HG03457 (cell line): ENCODE measurements around the gene ABRACL.

Experiments
- ATAC-seq: cut with Tn5 transposase; IDR thresholded peaks from one replicate; pipeline ENCODE4 v1.9.1; 2021; ENCODE audit warnings: moderate number of reproducible peaks; ENCODE audit not compliant: unreplicated experiment

Gene ABRACL

DNA sequence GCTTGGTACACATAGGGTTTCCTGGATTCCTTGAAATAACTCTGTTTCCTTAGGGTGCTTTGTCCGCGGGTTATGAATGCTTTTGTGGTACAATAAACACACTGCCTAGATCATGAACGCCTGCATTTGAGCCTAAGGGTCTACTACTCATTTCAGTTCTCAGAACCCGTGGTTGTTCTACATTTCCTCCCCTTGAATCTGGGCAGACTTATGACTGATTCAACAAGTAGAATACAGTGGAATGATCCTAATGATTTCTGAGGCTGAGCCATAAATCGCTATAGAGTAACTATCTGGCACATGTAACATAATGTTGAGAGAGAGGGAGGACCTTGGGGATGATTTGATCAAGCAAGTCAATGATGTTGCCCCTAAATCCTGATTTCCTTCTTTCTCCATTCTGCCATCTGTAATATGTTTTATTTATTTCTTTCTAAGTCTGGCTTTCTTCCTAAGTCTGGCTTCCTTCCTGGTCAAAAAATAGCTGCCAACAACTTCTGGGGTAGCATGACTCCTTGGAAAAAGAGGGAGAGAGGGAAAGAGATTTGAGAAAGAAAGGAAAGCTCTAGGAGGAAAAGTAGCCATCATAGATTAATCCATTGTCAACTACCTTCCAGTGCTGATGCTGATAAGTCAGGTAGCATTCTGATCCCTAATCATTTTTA lies 23.0 kb downstream of the ABRACL start:
- no peak for ATAC-seq

DNA sequence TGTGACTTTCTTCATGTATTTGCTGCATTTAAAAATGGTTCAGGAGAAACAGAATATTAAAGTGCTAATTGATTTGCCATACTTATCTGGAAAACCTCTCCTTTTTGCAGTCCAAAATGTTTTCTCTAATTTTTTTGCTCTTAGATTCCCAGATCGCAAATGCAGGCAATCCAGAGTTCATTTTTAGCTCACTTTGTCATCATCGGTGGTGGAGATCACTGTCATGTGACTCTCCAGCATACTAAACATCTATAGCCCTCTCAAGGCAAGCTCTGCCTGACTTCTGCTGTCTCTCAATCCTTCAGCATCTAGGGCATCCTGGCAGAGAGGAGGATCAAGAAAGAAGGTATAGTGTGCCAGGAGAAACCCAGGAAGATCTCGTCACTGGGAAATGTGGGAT lies 24.8 kb downstream of the ABRACL start:
- ATAC-seq = no peak

DNA sequence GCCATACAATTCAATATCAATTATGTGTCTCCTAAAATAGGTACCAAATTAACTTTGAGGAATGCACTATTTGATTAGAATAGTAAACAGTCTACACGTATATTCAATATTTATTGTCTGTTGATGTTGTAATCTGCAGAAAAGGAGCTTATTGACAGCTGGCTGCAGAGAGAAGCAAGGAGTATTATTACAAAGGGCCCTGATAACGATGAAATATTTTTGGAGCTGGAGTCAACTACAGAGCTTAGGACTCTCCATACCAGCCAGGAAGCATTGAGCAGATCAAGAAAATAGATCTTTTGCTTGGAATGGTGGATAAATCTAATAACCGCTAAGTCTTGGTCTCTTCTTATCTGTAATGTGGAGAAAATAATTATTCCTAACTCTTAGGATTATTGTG lies 25.5 kb downstream of the ABRACL start:
- ATAC-seq = no peak

DNA sequence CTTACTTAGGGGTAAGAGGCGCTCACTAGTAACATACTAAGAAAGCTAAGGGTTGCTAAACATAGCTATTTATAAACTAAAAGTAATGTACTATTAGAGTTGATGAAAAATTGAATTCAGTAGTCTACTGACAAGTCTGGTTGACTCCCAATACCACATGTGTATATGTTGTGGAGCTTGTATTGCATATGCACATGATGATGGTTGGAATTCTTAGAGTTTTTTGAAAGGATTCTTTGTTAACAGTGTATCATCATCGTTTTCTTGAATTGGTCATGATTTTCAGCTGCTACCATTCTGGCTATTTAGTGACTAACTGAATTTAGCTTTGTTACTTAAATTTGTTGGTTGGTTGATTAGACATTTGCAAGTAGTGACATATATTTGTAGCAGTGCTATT lies 27.2 kb downstream of the ABRACL start:
- ATAC-seq = no peak

DNA sequence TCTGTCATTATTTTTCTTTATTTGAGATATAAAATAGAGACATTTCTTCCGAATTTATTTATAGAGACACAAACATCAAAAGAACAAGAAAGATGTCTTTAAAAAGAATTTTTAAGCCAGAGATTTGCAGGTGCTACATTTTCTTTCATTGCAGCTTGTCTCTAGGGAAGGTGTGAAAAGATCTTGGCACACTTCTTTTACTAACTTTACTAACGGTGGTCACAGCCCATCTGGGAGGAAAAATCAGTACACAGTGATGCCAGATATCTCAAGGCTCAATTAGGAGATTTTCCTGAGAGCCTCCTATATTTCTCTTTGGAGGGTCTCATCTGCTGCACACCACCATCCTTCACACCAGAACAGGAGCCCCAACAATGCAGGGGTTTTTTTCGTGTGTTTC lies 29.5 kb downstream of the ABRACL start:
- ATAC-seq = no peak

DNA sequence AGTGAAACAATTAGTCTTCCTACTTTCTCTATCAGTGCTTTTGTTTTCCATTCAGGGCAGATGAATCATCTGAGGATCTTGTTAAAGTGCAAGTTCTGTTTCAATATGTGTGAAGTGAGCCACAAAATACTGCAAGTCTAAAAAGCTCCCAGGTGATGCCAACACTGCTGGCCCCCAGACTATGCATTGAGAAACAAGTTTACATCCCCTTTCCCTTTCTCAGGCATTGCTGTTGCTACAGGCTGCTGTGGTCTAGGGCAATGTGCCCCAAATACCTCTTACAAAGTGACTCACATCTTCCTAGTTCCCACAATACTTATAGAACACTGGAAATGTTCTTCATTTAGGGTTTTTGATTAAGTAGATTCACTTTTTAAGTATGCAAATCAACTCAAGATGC lies 31.8 kb downstream of the ABRACL start:
- no peak for ATAC-seq

DNA sequence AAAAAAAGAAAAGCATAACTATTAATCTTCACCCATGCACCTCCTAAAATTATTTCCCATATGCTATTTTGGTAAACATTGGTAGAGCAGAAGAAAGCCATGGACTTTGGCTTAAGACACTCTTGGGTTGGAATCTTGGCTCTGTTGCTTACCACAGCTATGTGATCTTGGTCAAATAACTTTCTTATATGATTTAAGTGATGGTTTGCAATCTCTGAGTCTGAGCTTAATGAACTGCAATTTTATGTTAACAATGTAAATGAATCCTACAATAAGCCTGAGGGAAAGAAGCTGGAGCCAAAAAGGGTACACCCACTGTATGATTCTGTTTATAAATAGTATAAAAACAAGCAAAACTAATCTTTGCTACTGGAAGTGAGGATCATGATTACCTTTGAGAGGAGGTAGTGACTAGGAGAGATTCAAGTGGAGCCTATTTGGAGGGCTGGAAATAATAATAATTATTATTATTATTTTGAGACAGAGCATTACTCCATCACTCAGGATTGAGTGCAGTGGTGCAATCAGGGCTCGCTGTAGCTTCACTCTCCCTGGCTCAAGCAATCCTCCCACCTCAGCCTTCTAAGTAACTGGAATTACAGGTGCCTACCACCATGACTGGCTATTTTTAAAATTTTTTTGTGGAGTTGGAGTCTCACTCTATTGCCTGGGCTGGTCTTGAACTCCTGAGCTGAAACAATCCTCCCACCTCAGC lies 34.5 kb downstream of the ABRACL start:
- no peak for ATAC-seq

DNA sequence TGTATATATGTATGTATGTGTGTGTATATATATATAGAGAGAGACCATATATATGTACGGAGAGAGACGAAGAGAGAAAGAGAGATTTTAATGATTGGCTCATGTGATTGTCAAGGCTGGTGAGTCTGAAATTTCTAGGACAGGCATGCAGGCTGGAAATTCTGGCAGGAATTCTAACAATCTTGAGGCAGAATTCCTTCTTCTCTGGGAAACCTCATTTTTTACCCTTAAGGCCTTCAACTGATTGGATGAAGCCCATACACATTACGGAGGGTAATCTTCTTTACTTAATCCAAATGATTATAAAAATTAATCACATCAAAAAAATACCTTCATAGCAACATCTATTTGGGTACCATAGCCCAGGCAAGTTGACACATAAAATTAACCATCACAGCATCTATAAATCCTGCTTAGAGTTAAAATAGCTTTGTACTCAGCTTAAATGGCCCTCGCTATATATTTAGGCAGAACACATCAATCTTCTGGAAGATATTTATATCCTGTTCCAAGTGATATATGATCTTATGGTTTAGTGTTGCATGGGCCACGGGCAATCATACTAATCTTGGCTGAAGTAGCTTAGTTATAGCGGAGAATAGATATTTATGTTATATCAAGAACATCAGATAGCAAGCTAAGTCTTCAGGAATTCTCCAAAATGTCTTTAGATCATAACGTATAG lies 36.6 kb downstream of the ABRACL start:
- no peak for ATAC-seq

DNA sequence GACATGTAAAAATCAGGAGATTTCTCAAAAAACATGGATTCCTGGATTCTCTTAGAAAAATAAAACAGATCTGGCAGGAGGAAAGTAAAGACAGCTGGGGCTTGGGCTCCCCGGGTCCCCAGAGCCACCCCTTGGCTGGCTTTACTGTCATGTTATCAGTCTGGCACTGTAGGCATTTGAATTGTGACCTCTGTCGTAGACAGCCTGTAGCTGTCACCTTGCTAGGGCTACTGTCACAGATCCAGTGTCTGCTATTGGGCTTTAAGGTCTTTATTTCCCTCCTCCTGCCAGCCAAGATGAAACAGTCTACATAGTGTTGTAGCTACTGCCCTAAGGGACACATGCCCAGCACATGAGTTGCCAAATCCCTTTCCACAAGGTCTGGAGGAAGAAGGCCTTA lies 37.5 kb downstream of the ABRACL start:
- no peak for ATAC-seq

DNA sequence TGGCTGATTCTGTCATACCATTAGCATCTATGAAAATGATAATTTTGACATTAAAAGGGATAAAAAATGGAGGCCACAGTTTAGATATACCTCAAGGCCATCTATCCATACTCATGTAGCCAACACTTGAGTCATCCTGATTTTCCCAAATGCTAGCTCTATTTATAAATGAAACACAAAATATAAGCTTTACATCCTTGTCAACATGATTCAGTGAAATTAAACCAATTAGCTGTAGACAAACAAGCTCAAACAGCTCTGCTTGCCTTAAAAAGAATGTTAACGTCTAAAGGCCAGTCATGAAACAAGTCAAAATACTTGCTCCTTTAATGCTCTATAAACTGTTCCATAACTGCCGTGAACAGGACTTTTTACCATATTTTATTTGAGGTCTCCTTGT lies 40.3 kb downstream of the ABRACL start:
- ATAC-seq = no peak

DNA sequence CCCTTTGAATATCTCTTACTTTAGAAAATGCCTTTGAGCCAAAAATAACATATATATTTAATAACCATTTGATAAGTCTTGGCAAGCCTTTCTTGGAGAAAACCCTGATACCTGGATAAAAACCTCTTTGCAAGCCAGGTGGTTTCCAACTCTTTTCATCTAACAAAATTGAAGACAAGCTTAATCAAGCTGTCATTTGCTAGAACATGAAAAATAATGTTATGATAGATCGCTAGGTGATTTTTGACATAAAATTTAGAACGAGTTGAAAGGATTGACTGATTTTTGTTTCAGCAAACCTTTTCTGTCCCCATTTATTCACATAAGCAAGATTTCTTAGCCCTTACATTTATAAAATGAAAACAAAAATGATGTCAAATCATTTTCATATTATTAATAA lies 44.6 kb downstream of the ABRACL start:
- no peak for ATAC-seq

DNA sequence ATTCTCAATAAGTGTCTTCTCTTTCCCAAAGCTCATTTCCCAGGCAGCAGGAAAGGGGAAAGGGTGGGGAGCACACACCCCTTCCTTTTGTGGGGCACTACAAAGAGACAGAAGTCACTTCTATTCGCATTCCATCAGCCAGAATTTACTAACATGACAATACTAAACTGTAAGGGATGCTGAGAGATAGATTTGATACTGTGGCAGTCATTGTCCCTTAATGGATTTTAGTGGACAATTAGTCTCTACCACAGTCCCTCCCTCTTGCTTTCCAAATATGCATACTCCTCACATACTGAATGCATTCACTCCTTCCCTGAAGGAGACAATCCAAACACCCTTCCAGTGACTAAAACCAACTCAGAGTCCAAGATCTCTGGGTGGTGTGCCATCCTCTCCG lies 50.5 kb downstream of the ABRACL start:
- ATAC-seq = no peak

DNA sequence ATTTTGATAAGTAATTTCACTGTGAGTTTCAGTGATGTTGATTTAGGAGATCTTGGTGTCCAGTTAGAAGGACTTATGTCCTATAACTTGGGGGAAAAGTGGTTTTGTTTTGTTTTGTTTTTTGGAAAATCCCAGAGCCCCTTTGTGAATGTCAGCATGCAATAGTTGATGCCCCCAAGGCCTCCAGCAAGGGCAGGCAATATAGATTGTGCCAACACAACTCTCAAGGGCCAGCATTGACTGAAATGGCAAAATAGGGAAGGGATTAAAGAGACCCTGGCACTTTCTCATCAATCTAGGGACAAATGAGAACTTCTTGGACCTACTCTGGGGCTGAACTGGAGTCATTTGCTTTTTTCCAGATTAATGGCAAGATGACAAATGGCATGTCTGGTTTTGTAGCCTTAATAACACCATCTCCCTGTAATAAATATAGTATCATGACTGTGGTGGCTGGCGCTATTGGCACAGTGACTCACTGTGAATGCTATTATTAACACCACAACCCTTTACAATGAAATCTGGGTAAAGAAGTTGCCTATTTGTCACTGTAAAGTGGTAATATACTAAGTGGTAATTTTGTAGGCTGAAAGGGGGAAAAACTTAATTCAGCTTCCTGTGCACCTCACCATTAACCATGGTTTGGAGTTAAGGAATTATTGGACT lies 51.8 kb downstream of the ABRACL start:
- ATAC-seq = no peak

DNA sequence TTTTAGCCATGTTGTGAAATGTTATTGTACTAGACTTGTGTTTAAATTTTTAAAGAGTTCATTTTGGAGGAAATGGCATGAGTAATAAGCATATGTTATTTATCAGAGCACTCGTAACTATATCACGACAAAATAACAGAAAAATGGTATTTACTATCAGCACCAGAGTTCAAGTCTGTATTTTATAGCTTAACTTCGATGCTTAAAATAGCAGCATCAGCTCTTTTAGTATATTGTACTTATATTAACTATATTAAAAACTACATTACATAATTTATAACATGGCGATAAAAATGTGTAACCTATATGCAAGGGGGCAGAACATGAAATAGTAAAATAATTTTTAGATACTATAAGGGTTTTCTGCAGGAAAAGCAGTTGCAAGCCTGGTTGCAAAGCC lies 52.9 kb downstream of the ABRACL start:
- ATAC-seq = no peak

DNA sequence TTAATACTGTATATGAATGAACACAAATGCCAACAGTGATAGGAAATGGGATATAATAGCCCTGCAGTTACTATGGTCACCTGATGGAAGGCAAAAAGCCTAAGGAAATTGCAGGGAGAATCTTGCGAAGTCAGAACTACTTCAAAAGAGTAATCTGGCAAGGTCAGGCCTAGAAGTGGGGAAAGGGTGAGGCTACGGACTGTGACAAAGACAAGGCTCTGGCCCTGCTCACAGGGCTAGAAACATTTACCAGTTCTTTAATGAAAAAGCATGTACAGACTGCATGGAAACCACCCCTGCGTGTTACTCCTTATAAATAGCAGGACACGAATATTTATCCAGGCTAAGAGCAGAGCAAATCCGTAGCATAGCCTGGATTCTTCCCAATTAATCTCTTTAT lies 53.8 kb downstream of the ABRACL start:
- no peak for ATAC-seq

DNA sequence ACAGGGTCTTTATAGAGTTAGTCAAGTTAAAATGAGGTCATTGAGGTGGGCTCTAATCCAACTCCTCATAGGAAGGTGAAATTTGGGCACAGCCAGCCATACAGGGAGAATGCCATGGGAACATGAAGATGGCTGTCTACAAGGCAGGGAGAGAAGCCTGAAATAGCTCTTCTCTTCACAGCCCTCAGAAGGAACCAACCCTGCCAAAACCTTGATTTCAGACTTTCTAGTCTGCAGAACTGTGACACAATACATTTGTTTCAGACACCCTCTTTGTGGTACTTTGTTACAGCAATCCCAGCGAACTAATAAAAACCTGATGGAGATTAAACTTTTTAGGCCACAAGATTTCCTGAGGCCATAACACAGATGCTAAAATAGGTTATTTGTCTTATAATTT lies 63.3 kb downstream of the ABRACL start:
- ATAC-seq = no peak
